ENCODE results near the gene KNG1. TPM values are rescaled to one million over a fixed set of nuclear protein-coding genes. Genes with fewer than 3 reads are reported as not detected.

Gene KNG1
- total RNA-seq, 1 experiment from 2014 or later: 0.25 TPM

DNA sequence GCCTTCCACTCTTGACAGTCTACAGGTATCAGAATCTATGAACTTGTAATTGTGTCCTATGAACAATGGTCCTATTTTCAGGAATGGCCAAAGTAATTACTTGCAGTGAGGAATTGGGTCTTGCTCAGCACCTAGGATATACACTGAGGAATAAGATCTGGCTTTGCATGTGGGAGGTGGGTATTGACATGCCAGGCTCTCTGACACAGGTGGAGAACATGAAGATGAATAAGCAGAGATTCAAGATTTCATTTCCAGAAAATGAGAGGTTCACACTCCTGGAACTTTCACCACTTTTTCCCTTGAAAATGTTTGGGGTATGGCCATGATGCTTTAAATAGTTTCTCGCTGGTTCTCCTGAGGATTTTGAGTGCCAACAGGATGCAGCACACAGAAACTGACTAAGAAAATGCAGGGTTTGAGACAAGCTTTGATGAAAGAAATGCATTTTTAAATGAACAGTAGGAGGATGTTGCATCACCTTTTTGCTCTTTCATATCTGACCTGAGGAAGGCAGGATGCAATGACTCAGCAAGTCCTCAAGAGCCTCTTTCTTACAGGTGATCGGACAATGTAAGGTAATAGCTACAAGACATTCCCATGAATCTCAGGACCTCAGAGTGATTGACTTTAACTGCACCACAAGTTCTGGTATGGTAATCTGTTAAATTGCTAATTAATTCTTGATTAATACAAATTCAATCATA is 47.6 kb upstream of the KNG1 start:
- Histone ChIP-seq H3K36me3 (ENCODE audit: control insufficient read depth in 1 of 2, insufficient read depth in 2 of 2, low read length in 2 of 2) (no peaks in the 10 kb centered on the region), H3K4me3 (replicated peaks in 1 of 2; ENCODE audit: low read depth in 1 of 2, low read length in 2 of 2) (no peak overlapping the region), H3K9me2 (ENCODE audit: insufficient read depth) (no peaks in the 10 kb centered on the region), H3K4me1 (ENCODE audit: control insufficient read depth in 1 of 2, insufficient read depth in 2 of 2, low read length in 2 of 2) (peaks cover 5 to 20% of the 10 kb centered on the region in 2 experiments; a peak in 3 of 4 replicates), H3K9ac (ENCODE audit: low read length) (no peak overlapping the region), H3K27me3 (ENCODE audit: insufficient read depth, low read length) (0 out of 2 replicates have a peak, but pooled peaks cover 7% of the 10 kb centered on the region), H3K9me3 (ENCODE audit: control insufficient read depth in 1 of 2, insufficient read depth in 1 of 2, low read depth in 1 of 2, low read length in 2 of 2) (no peaks in the 10 kb centered on the region), H3K27ac (ENCODE audit: low read depth, low read length) (no peak overlapping the region), H3K79me2 (ENCODE audit: insufficient read depth, low read length) (no peaks in the 10 kb centered on the region), H2AFZ (ENCODE audit: low read depth, low read length, poor library complexity, severe bottlenecking) (peak overlapping the region; percentile 78), H3K4me2 (ENCODE audit: low read length) (peak overlapping the region; percentile 35), H4K20me1 (ENCODE audit: insufficient read depth) (no peaks in the 10 kb centered on the region)
- ChIA-PET POLR2A (interaction anchor here (1.0 kb wide), 1 partner anchor 114 kb away, joined by 3 read pairs; the partner anchor contains the start of gene EIF4A2), RAD21 (ENCODE audit: low non-redundant PET in 1 of 2, low total read pairs in 2 of 2, uncharacterized antibody in 2 of 2, unreplicated experiment in 2 of 2) (no interaction called here), CTCF (interaction anchor here (0.8 to 1.2 kb wide), 2 partner anchors 55 to 84 kb away, joined by 3 read pairs; no protein-coding TSS in a partner anchor)
- TF ChIP-seq, protein P1, sequence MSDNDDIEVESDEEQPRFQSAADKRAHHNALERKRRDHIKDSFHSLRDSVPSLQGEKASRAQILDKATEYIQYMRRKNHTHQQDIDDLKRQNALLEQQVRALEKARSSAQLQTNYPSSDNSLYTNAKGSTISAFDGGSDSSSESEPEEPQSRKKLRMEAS (IDR thresholded peaks at IDR 0.05): peak; percentile 22; the same call in 1 of the 2 replicates
- TF ChIP-seq EGR1 (IDR thresholded peaks at IDR 0.05; ENCODE audit: low read depth) (no peak), POLR2A (IDR thresholded peaks at IDR 0.05; ENCODE audit: borderline replicate concordance, extremely low read depth, insufficient read depth, insufficient read length) (no peak), SIN3A (IDR thresholded peaks at IDR 0.05; ENCODE audit: low read depth) (no peak), FOSL1 (IDR thresholded peaks at IDR 0.05; ENCODE audit: low read depth) (peak; percentile 13; the same call in 1 of the 2 replicates), SRF (IDR thresholded peaks at IDR 0.05; ENCODE audit: low read depth) (no peak), CEBPB (IDR thresholded peaks at IDR 0.05; ENCODE audit: low read depth) (peak; percentile 89), SP1 (IDR thresholded peaks at IDR 0.05; ENCODE audit: low read depth) (peak; percentile 39), ZFX (IDR thresholded peaks at IDR 0.05) (no peak), ELF1 (IDR thresholded peaks at IDR 0.05; ENCODE audit: borderline replicate concordance, low read depth) (no peak), ZNF274 (IDR thresholded peaks at IDR 0.05; ENCODE audit: low read depth, low read length) (no peak), TCF7L2 (IDR thresholded peaks at IDR 0.05; ENCODE audit: borderline replicate concordance, extremely low read depth, insufficient read depth, insufficient read length) (peak; percentile 22), CBX3 (IDR thresholded peaks at IDR 0.05; ENCODE audit: low read depth) (0 out of 2 replicates have a peak, but pooled peaks have one; percentile 13), EZH2 (IDR thresholded peaks at IDR 0.05) (no peak), YY1 (IDR thresholded peaks at IDR 0.05; ENCODE audit: extremely low read depth, insufficient replicate concordance, low read depth, low read length) (no peak)
- TF ChIP-seq, protein P2, sequence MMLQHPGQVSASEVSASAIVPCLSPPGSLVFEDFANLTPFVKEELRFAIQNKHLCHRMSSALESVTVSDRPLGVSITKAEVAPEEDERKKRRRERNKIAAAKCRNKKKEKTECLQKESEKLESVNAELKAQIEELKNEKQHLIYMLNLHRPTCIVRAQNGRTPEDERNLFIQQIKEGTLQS (IDR thresholded peaks at IDR 0.05): peak; percentile 76
- TF ChIP-seq, protein P3, sequence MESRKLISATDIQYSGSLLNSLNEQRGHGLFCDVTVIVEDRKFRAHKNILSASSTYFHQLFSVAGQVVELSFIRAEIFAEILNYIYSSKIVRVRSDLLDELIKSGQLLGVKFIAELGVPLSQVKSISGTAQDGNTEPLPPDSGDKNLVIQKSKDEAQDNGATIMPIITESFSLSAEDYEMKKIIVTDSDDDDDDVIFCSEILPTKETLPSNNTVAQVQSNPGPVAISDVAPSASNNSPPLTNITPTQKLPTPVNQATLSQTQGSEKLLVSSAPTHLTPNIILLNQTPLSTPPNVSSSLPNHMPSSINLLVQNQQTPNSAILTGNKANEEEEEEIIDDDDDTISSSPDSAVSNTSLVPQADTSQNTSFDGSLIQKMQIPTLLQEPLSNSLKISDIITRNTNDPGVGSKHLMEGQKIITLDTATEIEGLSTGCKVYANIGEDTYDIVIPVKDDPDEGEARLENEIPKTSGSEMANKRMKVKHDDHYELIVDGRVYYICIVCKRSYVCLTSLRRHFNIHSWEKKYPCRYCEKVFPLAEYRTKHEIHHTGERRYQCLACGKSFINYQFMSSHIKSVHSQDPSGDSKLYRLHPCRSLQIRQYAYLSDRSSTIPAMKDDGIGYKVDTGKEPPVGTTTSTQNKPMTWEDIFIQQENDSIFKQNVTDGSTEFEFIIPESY (IDR thresholded peaks at IDR 0.05; ENCODE audit: extremely low read depth, insufficient replicate concordance, low read length): no peak
- TF ChIP-seq, protein P4, sequence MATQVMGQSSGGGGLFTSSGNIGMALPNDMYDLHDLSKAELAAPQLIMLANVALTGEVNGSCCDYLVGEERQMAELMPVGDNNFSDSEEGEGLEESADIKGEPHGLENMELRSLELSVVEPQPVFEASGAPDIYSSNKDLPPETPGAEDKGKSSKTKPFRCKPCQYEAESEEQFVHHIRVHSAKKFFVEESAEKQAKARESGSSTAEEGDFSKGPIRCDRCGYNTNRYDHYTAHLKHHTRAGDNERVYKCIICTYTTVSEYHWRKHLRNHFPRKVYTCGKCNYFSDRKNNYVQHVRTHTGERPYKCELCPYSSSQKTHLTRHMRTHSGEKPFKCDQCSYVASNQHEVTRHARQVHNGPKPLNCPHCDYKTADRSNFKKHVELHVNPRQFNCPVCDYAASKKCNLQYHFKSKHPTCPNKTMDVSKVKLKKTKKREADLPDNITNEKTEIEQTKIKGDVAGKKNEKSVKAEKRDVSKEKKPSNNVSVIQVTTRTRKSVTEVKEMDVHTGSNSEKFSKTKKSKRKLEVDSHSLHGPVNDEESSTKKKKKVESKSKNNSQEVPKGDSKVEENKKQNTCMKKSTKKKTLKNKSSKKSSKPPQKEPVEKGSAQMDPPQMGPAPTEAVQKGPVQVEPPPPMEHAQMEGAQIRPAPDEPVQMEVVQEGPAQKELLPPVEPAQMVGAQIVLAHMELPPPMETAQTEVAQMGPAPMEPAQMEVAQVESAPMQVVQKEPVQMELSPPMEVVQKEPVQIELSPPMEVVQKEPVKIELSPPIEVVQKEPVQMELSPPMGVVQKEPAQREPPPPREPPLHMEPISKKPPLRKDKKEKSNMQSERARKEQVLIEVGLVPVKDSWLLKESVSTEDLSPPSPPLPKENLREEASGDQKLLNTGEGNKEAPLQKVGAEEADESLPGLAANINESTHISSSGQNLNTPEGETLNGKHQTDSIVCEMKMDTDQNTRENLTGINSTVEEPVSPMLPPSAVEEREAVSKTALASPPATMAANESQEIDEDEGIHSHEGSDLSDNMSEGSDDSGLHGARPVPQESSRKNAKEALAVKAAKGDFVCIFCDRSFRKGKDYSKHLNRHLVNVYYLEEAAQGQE (IDR thresholded peaks at IDR 0.05; ENCODE audit: low read depth): no peak
- ATAC-seq: peak; percentile 82
- peak; percentile 35 for DNase-seq (ENCODE audit: low read depth, low spot score)
- intact Hi-C loops (cut with micrococcal nuclease): no loop called here
- BruUV-seq (replicated peaks): no TSS peak

All from HCT116 (cell line).